ENCODE data around the gene CDIP1. TPM values are rescaled to one million over a fixed set of nuclear protein-coding genes. Genes with fewer than 3 reads are reported as not detected.

Gene CDIP1
- total and polyA plus RNA-seq, 2 experiments from 2014 or later = 39.2 to 57.6 TPM

DNA sequence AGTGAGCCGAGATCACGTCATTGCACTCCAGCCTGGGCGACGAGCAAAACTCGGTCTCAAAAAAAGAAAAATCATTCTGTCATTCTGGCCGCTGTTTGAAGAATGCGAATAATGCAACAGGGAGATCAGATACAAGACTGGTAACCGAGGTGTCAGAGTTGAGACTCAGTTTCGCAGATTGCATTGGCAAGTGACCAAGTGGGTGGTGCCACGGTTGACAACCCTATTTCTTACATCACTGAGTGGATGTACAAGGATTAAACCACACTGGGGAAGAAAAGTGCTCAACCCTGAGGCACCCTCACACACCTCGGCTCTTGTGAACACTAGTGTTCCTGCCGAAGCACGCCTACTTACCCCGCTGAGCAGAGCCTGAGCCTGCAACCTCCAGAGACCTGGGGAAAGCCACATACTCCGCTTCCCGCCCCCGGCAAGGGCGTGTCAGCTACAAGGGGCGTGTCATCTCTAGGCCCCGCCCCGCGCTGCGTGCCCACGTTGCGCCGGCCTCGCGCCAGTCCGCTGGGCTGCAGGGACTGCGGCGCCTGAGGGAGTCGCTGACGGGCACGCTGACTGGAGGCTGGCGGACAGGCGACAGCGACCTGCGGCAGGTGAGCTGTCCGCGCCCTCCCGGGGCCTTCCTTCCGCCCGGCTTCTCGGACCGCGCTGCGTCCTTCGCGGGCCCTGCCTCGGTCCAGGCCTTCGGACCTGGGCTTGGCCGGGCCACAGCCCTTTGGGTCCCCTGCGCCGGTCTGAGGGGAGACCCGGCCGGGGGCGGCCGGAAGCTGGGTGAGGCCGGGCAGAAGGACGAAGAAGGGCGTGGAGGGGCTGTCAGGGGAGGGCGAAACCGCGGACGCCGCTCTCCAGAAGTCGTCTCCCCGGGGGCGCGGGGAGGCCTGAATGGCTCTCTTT is 62.4 kb downstream of the CDIP1 start, which contains the start of gene HMOX2:
Gene HMOX2, plus strand, starts transcription at position 519 of the 909 bp plus-strand sequence. CDS start 29,127 bp downstream, outside the sequence.
- Histone ChIP-seq H3K27ac (ENCODE audit: low read depth) (no peak within 1 kb of the TSS), H2AFZ (peak within 1 kb of the TSS; percentile 90), H3K79me2 (replicated peaks; ENCODE audit: insufficient read depth) (peaks cover 48% of the 10 kb centered on the region), H3K9me2 (ENCODE audit: insufficient read depth) (no peaks in the 10 kb centered on the region), H3F3A (replicated peaks; ENCODE audit: low read depth) (peaks cover 20% of the 10 kb centered on the region), H4K20me1 (replicated peaks; ENCODE audit: insufficient read depth) (no peaks in the 10 kb centered on the region), H3K4me3 (peak within 1 kb of the TSS; percentile 77), H3K27me3 (ENCODE audit: insufficient read depth) (peaks cover 13% of the 10 kb centered on the region), H3K36me3 (ENCODE audit: insufficient read depth) (peaks cover 7% of the 10 kb centered on the region; the same call in 1 of the 2 replicates), H3K4me2 (peak within 1 kb of the TSS; percentile 92), H3K4me1 (ENCODE audit: insufficient read depth) (peaks cover 6% of the 10 kb centered on the region)
- Mint-ChIP-seq H3K4me3 (peak within 1 kb of the TSS; percentile 73), H3K9me3 (peaks cover 18% of the 10 kb centered on the region), H3K36me3 (ENCODE audit: low read depth) (peaks cover 27% of the 10 kb centered on the region), H3K4me1 (peaks cover 13% of the 10 kb centered on the region), H3K27ac (0 out of 2 replicates have a peak within 1 kb of the TSS, but pooled peaks have one; percentile 56), H3K27me3 (ENCODE audit: insufficient read depth, low read depth, poor library complexity) (peaks cover 18% of the 10 kb centered on the region)
- TF ChIP-seq, protein P1, sequence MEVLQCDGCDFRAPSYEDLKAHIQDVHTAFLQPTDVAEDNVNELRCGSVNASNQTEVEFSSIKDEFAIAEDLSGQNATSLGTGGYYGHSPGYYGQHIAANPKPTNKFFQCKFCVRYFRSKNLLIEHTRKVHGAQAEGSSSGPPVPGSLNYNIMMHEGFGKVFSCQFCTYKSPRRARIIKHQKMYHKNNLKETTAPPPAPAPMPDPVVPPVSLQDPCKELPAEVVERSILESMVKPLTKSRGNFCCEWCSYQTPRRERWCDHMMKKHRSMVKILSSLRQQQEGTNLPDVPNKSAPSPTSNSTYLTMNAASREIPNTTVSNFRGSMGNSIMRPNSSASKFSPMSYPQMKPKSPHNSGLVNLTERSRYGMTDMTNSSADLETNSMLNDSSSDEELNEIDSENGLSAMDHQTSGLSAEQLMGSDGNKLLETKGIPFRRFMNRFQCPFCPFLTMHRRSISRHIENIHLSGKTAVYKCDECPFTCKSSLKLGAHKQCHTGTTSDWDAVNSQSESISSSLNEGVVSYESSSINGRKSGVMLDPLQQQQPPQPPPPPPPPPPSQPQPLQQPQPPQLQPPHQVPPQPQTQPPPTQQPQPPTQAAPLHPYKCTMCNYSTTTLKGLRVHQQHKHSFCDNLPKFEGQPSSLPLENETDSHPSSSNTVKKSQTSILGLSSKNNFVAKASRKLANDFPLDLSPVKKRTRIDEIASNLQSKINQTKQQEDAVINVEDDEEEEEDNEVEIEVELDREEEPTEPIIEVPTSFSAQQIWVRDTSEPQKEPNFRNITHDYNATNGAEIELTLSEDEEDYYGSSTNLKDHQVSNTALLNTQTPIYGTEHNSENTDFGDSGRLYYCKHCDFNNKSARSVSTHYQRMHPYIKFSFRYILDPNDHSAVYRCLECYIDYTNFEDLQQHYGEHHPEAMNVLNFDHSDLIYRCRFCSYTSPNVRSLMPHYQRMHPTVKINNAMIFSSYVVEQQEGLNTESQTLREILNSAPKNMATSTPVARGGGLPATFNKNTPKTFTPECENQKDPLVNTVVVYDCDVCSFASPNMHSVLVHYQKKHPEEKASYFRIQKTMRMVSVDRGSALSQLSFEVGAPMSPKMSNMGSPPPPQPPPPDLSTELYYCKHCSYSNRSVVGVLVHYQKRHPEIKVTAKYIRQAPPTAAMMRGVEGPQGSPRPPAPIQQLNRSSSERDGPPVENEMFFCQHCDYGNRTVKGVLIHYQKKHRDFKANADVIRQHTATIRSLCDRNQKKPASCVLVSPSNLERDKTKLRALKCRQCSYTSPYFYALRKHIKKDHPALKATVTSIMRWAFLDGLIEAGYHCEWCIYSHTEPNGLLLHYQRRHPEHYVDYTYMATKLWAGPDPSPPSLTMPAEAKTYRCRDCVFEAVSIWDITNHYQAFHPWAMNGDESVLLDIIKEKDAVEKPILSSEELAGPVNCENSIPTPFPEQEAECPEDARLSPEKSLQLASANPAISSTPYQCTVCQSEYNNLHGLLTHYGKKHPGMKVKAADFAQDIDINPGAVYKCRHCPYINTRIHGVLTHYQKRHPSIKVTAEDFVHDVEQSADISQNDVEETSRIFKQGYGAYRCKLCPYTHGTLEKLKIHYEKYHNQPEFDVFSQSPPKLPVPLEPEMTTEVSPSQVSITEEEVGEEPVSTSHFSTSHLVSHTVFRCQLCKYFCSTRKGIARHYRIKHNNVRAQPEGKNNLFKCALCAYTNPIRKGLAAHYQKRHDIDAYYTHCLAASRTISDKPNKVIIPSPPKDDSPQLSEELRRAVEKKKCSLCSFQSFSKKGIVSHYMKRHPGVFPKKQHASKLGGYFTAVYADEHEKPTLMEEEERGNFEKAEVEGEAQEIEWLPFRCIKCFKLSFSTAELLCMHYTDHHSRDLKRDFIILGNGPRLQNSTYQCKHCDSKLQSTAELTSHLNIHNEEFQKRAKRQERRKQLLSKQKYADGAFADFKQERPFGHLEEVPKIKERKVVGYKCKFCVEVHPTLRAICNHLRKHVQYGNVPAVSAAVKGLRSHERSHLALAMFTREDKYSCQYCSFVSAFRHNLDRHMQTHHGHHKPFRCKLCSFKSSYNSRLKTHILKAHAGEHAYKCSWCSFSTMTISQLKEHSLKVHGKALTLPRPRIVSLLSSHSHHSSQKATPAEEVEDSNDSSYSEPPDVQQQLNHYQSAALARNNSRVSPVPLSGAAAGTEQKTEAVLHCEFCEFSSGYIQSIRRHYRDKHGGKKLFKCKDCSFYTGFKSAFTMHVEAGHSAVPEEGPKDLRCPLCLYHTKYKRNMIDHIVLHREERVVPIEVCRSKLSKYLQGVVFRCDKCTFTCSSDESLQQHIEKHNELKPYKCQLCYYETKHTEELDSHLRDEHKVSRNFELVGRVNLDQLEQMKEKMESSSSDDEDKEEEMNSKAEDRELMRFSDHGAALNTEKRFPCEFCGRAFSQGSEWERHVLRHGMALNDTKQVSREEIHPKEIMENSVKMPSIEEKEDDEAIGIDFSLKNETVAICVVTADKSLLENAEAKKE (CRISPR knock-in tag; IDR thresholded peaks at IDR 0.05) = no peak
- TF ChIP-seq, protein P2, sequence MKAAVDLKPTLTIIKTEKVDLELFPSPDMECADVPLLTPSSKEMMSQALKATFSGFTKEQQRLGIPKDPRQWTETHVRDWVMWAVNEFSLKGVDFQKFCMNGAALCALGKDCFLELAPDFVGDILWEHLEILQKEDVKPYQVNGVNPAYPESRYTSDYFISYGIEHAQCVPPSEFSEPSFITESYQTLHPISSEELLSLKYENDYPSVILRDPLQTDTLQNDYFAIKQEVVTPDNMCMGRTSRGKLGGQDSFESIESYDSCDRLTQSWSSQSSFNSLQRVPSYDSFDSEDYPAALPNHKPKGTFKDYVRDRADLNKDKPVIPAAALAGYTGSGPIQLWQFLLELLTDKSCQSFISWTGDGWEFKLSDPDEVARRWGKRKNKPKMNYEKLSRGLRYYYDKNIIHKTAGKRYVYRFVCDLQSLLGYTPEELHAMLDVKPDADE (IDR thresholded peaks at IDR 0.05) = peak; percentile 50
- TF ChIP-seq POLR2AphosphoS5 (IDR thresholded peaks at IDR 0.05; ENCODE audit: low read depth) (peak; percentile 97), CREB1 (CRISPR knock-in tag; IDR thresholded peaks at IDR 0.05; ENCODE audit: low read depth) (peak; percentile 78), NANOG (IDR thresholded peaks at IDR 0.05; ENCODE audit: borderline replicate concordance) (no peak), ZNF331 (CRISPR knock-in tag; IDR thresholded peaks at IDR 0.05; ENCODE audit: low read depth) (no peak), JUNB (IDR thresholded peaks at IDR 0.05; ENCODE audit: unreplicated experiment) (no peak)
- TF ChIP-seq, protein P3, sequence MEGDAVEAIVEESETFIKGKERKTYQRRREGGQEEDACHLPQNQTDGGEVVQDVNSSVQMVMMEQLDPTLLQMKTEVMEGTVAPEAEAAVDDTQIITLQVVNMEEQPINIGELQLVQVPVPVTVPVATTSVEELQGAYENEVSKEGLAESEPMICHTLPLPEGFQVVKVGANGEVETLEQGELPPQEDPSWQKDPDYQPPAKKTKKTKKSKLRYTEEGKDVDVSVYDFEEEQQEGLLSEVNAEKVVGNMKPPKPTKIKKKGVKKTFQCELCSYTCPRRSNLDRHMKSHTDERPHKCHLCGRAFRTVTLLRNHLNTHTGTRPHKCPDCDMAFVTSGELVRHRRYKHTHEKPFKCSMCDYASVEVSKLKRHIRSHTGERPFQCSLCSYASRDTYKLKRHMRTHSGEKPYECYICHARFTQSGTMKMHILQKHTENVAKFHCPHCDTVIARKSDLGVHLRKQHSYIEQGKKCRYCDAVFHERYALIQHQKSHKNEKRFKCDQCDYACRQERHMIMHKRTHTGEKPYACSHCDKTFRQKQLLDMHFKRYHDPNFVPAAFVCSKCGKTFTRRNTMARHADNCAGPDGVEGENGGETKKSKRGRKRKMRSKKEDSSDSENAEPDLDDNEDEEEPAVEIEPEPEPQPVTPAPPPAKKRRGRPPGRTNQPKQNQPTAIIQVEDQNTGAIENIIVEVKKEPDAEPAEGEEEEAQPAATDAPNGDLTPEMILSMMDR (conservative IDR thresholded peaks at IDR 0.05; ENCODE audit: low read depth in 2 of 2) = peak in 1 of 2 experiments; percentile 45; a peak in 3 of 4 replicates
- TF ChIP-seq, protein P4, sequence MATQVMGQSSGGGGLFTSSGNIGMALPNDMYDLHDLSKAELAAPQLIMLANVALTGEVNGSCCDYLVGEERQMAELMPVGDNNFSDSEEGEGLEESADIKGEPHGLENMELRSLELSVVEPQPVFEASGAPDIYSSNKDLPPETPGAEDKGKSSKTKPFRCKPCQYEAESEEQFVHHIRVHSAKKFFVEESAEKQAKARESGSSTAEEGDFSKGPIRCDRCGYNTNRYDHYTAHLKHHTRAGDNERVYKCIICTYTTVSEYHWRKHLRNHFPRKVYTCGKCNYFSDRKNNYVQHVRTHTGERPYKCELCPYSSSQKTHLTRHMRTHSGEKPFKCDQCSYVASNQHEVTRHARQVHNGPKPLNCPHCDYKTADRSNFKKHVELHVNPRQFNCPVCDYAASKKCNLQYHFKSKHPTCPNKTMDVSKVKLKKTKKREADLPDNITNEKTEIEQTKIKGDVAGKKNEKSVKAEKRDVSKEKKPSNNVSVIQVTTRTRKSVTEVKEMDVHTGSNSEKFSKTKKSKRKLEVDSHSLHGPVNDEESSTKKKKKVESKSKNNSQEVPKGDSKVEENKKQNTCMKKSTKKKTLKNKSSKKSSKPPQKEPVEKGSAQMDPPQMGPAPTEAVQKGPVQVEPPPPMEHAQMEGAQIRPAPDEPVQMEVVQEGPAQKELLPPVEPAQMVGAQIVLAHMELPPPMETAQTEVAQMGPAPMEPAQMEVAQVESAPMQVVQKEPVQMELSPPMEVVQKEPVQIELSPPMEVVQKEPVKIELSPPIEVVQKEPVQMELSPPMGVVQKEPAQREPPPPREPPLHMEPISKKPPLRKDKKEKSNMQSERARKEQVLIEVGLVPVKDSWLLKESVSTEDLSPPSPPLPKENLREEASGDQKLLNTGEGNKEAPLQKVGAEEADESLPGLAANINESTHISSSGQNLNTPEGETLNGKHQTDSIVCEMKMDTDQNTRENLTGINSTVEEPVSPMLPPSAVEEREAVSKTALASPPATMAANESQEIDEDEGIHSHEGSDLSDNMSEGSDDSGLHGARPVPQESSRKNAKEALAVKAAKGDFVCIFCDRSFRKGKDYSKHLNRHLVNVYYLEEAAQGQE (IDR thresholded peaks at IDR 0.05; ENCODE audit: unreplicated experiment) = no peak
- ATAC-seq = peak; percentile 83
- peak; percentile 94 for DNase-seq (ENCODE audit: low spot score)
